ENCODE measurements around the gene CPNE4. TPM values are rescaled to one million over a fixed set of nuclear protein-coding genes. Genes with fewer than 3 reads are reported as not detected.
"Not testable (repeated sequence)": the region's sequence is repeated elsewhere in the genome, so short reads cannot be mapped to it uniquely, and the experiment has no call there.

The CPNE4 gene
- total RNA-seq, 2 donors from 2014 or later = 1.7 to 2.5 TPM

DNA sequence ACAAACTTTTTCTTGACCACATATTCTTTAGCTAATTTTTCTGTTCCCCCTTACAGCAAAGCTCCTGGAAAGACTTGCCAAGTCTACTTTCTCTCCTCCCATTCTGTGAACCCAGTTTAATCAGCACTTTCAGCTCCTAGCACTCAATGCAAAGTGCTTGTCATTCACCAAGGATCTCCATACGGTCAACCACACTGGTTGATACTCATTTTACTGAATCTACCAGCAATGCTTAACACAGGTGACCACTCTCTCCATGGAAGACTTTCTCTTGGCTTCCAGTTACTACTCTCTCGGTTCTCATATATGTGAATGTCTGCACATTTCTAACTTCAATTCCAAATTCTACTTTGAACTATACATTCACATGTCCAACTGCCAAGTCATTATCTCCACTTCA is 543.7 kb downstream of the CPNE4 start:
- Histone ChIP-seq H3K27me3 (ENCODE audit: control insufficient read depth, insufficient read depth, low read length, poor library complexity, severe bottlenecking) (no peaks in the 10 kb centered on the region), H3K27ac (ENCODE audit: low read depth, low read length) (no peak overlapping the region), H3K36me3 (ENCODE audit: control insufficient read depth, insufficient read depth, low read length) (peaks cover 74% of the 10 kb centered on the region), H3K4me3 (ENCODE audit: low read length) (no peak overlapping the region), H3K4me1 (ENCODE audit: control insufficient read depth, insufficient read depth, low read length) (no peaks in the 10 kb centered on the region), H3K9me3 (ENCODE audit: control insufficient read depth, low read length) (no peaks in the 10 kb centered on the region), H3K9ac (ENCODE audit: extremely low read depth, low read length, poor library complexity, severe bottlenecking) (no peak overlapping the region)
- Mint-ChIP-seq H3K36me3 (ENCODE audit: low read depth) (peaks cover 43% of the 10 kb centered on the region), H3K4me3 (no peak overlapping the region), H3K27ac (no peak overlapping the region), H3K4me1 (peaks cover 2% of the 10 kb centered on the region), H3K9me3 (no peaks in the 10 kb centered on the region), H3K27me3 (ENCODE audit: insufficient read depth) (no peaks in the 10 kb centered on the region)
- TF ChIP-seq, protein P1, sequence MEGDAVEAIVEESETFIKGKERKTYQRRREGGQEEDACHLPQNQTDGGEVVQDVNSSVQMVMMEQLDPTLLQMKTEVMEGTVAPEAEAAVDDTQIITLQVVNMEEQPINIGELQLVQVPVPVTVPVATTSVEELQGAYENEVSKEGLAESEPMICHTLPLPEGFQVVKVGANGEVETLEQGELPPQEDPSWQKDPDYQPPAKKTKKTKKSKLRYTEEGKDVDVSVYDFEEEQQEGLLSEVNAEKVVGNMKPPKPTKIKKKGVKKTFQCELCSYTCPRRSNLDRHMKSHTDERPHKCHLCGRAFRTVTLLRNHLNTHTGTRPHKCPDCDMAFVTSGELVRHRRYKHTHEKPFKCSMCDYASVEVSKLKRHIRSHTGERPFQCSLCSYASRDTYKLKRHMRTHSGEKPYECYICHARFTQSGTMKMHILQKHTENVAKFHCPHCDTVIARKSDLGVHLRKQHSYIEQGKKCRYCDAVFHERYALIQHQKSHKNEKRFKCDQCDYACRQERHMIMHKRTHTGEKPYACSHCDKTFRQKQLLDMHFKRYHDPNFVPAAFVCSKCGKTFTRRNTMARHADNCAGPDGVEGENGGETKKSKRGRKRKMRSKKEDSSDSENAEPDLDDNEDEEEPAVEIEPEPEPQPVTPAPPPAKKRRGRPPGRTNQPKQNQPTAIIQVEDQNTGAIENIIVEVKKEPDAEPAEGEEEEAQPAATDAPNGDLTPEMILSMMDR (conservative IDR thresholded peaks at IDR 0.05) = no peak
- WGBS, 2 experiments (ENCODE audit: insufficient coverage in 1 of 2, insufficient read length in 1 of 2) = 91 to 92% methylated on average over 2 of the region's 2 CpGs
- DNase-seq = no peak

- not testable (repeated sequence) for H3K4me3 ChIP-seq (ENCODE audit: low read length); H3K27me3 Mint-ChIP-seq (ENCODE audit: insufficient read depth); H3K4me3 Mint-ChIP-seq; H3K4me1 ChIP-seq (ENCODE audit: control insufficient read depth, insufficient read depth, low read length); H3K27ac Mint-ChIP-seq; H3K27ac ChIP-seq (ENCODE audit: low read depth, low read length); H3K4me1 Mint-ChIP-seq; H3K9ac ChIP-seq (ENCODE audit: extremely low read depth, low read length, poor library complexity, severe bottlenecking); H3K9me3 ChIP-seq (ENCODE audit: control insufficient read depth, low read length); DNase-seq; H3K9me3 Mint-ChIP-seq; H3K27me3 ChIP-seq (ENCODE audit: control insufficient read depth, insufficient read depth, low read length, poor library complexity, severe bottlenecking)
- 80 to 96% methylated on average over 1 to 2 of the region's 3 CpGs for WGBS, 2 experiments (ENCODE audit: insufficient coverage in 1 of 2, insufficient read length in 1 of 2)
- H3K36me3 Mint-ChIP-seq (ENCODE audit: low read depth) = peaks cover 35% of the 10 kb centered on the region
- peaks cover 73% of the 10 kb centered on the region for H3K36me3 ChIP-seq (ENCODE audit: control insufficient read depth, insufficient read depth, low read length)
These were observed 548.3 kb downstream of the CPNE4 start for GRCh38 chr3:131486545-131486944.

- Histone ChIP-seq H3K27ac (ENCODE audit: low read depth, low read length) (no peak overlapping the region), H3K36me3 (ENCODE audit: control insufficient read depth, insufficient read depth, low read length) (peaks cover 74% of the 10 kb centered on the region), H3K9me3 (ENCODE audit: control insufficient read depth, low read length) (no peaks in the 10 kb centered on the region), H3K27me3 (ENCODE audit: control insufficient read depth, insufficient read depth, low read length, poor library complexity, severe bottlenecking) (no peaks in the 10 kb centered on the region), H3K4me3 (ENCODE audit: low read length) (no peak overlapping the region), H3K4me1 (ENCODE audit: control insufficient read depth, insufficient read depth, low read length) (no peaks in the 10 kb centered on the region), H3K9ac (ENCODE audit: extremely low read depth, low read length, poor library complexity, severe bottlenecking) (no peak overlapping the region)
- DNase-seq = no peak
- peaks cover 41% of the 10 kb centered on the region for H3K36me3 Mint-ChIP-seq (ENCODE audit: low read depth)
- no peaks in the 10 kb centered on the region for H3K27me3 Mint-ChIP-seq (ENCODE audit: insufficient read depth)
- no peak overlapping the region for H3K4me3 Mint-ChIP-seq
- H3K4me1 Mint-ChIP-seq = no peaks in the 10 kb centered on the region
- TF ChIP-seq, protein P1 (conservative IDR thresholded peaks at IDR 0.05) = no peak
- no peaks in the 10 kb centered on the region for H3K9me3 Mint-ChIP-seq
- WGBS, 2 experiments (ENCODE audit: insufficient coverage in 1 of 2, insufficient read length in 1 of 2) = 100% methylated on average over 1 of the region's 1 CpG; no CpG with 5 or more reads in 1 of the 2 experiments
- no peak overlapping the region for H3K27ac Mint-ChIP-seq
These were observed 549.7 kb downstream of the CPNE4 start for GRCh38 chr3:131485119-131485518.

DNA sequence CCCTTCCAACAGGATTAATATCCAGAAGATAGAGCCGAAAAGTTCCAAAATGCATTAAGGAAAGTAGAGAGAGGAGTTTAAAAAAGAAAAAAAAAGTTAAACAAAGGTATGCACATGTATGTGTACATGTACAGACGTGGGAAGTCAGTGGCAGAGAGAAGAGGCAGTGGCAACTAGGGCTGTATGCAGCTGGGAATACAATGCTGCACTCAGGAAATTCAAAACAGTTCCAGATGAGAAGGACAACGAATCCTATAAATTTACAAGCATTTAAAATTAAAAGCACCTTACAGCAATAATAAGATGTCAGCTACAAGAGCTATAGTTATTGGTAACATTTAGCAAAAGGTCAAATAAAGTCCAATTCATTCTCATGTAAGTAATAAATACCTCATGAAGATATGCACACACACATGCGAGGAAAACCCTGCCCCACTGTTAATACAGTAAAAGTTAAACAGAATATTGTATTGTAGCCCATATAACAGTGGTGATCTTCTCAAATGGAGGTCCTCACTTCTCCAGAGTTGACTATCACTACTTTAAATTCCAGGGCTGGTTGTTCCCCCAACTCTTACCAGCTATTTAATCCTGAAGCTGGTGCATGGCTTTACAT is 550.2 kb downstream of the CPNE4 start:
- no peaks in the 10 kb centered on the region for H3K9me3 Mint-ChIP-seq
- 92 to 100% methylated on average over 1 to 4 of the region's 4 CpGs for WGBS, 2 experiments (ENCODE audit: insufficient coverage in 1 of 2, insufficient read length in 1 of 2)
- no peak for DNase-seq

More for the DNA sequence above, 550.2 kb downstream of the CPNE4 start:
- no peaks in the 10 kb centered on the region for H3K27me3 ChIP-seq (ENCODE audit: control insufficient read depth, insufficient read depth, low read length, poor library complexity, severe bottlenecking)
- H3K4me3 ChIP-seq (ENCODE audit: low read length) = no peak overlapping the region
- peaks cover 43% of the 10 kb centered on the region for H3K36me3 Mint-ChIP-seq (ENCODE audit: low read depth)
- TF ChIP-seq, protein P1 (conservative IDR thresholded peaks at IDR 0.05) = no peak
- no peaks in the 10 kb centered on the region for H3K4me1 Mint-ChIP-seq
- no peak overlapping the region for H3K4me3 Mint-ChIP-seq
- no peak overlapping the region for H3K27ac Mint-ChIP-seq
- no peak overlapping the region for H3K27ac ChIP-seq (ENCODE audit: low read depth, low read length)
- H3K9me3 ChIP-seq (ENCODE audit: control insufficient read depth, low read length) = no peaks in the 10 kb centered on the region
- no peaks in the 10 kb centered on the region for H3K27me3 Mint-ChIP-seq (ENCODE audit: insufficient read depth)
- H3K36me3 ChIP-seq (ENCODE audit: control insufficient read depth, insufficient read depth, low read length) = peaks cover 74% of the 10 kb centered on the region
- H3K4me1 ChIP-seq (ENCODE audit: control insufficient read depth, insufficient read depth, low read length) = no peaks in the 10 kb centered on the region
- H3K9ac ChIP-seq (ENCODE audit: extremely low read depth, low read length, poor library complexity, severe bottlenecking) = no peak overlapping the region

Data from endodermal cell (in vitro differentiated cells).